NCI-H187 treated with DMSO at 0.1 percent for 48 hours (cell line): ENCODE data around the gene MYOM1.
A peak's percentile ranks its signal among the peaks of the same experiment; 100 is the strongest.
"Not testable (repeated sequence)": the region's sequence is repeated elsewhere in the genome, so short reads cannot be mapped to it uniquely, and the experiment has no call there.

Experiments
- DNase-seq: peaks from one replicate; lab custom pipeline; 2025; lab: John Stamatoyannopoulos, UW

The MYOM1 gene

DNA sequence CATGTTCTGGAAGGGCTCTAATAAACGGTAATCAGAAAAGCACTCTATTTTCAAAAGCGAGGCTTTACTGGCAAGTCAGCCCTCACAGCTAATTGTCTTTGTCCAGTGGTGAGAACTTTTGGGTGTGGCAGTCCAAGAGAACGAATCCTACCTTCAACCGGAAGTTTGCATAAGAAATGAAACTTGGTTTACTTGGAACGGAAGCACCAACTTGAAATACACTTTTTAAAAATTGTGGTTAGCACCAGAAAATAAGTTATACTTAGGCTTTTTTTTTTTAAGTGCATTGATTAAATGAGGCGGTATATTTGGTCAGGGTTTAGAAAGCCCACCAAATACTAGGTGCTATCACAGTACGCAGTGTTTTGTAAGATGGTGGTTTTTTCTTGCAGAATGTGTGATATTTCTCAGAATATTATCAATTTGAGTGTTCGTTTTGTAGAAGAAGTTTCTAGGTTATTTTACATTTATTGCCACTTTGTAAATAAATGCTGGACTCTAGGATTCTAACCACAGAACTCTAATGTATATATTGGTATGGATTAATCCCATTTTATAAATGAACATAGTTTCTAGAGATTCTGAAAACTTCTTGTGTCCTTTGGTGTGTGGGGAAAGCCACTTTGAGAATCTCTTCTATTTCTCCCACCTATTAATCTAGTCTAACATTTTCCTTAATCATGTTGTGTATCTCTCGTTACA is 29.0 kb upstream of the MYOM1 start:
- DNase-seq: no peak

DNA sequence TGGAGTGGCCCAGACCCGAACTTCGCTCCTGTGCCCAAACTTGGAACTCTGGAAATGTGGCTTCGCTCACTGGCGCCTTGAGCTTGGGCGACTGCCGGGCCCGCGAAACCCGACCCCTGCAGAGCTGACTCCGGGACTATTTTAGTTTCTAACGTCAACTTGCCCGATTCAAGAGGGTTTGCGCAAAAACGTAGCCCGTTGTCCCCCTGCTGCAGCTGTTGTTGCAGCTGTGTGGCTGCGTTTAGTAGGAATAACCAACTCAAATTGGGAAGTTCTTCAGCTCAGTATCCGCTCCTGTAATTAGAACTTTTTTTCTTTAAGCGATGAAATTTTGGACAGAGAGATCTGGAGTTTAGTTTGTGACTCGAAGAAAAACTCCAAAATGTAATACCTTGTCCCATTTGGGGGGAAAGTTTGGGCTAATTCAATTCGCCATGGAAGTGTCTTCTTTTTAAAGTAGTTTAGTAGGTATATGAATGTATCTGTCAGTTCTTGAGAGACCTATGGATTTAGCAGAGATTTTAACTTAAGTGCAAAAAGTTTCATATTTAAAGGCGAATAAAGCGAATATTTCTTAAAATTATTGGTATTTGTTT is 28.4 kb upstream of the MYOM1 start:
- DNase-seq: no peak

- peak; percentile 61 for DNase-seq
These were observed 27.7 kb upstream of the MYOM1 start, which contains the start of gene MYL12A for GRCh38 chr18:3247240-3248061. TSS of gene MYL12A (plus strand) at chr18:3247801. CDS start at chr18:3253248, 5,447 bp downstream.

DNA sequence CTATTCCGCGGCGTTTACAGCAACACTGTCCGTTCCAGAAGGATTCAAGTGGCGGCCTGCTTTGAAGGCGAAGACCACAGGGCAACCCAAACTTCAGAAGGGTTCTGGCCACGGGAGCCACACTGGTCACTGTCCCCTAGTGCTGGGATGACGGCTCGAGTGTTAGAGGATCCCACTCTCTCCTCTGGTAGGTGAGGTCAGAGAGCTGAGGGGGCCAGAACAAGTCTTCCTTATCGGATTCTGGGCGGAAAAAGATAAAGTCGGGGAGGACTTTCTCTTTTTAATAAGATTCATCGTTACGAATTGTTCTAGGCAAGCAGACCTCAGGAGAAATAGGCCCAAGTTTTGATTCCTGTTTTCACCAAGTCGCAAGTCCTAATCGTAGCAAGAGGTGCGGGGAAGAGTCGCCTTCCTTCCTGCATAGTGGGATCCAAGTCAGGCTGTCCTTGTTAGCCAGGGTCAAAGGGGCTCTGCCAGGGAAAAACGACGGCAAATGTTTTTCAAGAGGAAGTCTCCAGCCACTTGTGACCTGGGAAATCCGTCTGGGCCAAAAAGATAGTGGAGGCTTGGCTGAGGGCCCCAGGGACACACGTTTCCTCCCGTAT is 27.0 kb upstream of the MYOM1 start:
- DNase-seq: no peak

- no peak for DNase-seq
These were observed 26.3 kb upstream of the MYOM1 start for GRCh38 chr18:3245853-3246634.

DNA sequence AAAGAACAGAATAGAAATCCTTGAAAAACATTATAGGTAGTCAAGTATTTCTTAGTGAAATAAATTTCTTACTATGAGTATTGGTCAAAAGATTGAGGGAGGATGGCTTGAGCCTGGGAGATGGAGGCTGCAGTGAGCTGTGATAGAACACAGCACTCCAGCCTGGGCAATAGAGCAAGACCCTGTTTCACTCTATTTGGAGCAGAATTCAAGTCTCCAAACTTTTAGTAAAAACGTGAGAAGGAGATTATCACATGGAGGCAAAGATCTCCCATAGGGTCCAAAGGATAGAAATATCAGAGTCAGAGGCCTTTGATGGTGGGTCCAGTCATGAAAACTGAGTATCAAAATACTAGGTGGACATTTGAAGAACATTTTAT is 25.4 kb upstream of the MYOM1 start:
- no peak for DNase-seq

GRCh38 chr18:3238742-3239141 is 19.0 kb upstream of the MYOM1 start:
- DNase-seq: no peak

- no peak for DNase-seq
These were observed 16.7 kb upstream of the MYOM1 start for GRCh38 chr18:3236470-3236869.

- no peak for DNase-seq
These were observed 16.1 kb upstream of the MYOM1 start for GRCh38 chr18:3235846-3236245.

- DNase-seq: no peak
These were observed 14.7 kb upstream of the MYOM1 start for GRCh38 chr18:3234457-3234856.

DNA sequence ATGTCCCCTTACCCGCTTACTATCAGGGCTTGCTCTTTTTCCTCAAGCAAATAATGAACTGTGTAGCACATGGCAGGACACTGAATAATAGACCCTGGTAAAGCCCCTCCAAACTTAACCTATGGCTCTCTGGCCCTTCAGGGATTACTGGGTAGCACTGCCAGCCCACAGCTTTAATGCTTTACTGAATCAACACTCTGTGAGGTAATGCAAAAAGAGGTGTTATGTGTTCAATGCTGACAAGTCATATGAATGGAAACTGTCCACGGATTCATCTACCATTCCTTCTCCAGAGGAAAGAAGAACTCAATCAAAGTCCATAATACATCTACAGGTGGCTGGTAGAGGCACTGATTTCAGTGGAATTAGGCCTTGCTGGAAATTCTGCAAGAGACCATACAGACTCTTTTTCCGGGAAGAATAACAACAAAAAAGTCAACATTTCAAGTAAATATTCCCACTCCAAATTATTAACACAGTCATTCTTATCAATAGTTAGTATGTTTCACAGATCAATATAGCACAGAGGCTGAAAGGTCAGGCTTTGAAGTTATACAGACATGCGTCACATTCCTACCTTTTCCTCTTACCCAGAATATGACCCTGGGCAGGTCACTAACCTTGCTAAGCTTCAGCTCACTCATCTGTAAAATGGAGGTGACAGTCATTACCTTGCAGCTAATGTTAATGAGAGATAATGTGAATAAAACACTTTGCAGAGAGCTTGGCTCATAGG is 13.8 kb upstream of the MYOM1 start:
- DNase-seq: no peak

DNA sequence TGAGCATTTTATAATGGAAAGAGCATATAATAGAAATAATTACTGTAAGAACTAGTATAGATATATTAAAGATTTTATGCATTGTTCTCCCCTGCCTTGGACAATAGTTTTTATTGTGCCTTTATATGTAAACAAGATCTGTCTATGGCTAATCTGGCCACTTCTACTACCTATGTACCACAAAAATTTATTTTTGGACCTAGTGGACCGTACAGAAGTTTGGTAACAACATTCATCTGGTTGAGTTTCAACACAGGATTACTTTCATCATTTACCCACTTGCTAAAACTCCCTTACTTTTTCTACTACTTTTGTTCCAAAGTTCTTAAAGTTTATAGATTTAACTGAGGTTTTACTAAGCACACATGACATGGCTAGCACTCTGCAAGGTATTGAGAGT is 13.2 kb upstream of the MYOM1 start:
- DNase-seq: no peak

DNA sequence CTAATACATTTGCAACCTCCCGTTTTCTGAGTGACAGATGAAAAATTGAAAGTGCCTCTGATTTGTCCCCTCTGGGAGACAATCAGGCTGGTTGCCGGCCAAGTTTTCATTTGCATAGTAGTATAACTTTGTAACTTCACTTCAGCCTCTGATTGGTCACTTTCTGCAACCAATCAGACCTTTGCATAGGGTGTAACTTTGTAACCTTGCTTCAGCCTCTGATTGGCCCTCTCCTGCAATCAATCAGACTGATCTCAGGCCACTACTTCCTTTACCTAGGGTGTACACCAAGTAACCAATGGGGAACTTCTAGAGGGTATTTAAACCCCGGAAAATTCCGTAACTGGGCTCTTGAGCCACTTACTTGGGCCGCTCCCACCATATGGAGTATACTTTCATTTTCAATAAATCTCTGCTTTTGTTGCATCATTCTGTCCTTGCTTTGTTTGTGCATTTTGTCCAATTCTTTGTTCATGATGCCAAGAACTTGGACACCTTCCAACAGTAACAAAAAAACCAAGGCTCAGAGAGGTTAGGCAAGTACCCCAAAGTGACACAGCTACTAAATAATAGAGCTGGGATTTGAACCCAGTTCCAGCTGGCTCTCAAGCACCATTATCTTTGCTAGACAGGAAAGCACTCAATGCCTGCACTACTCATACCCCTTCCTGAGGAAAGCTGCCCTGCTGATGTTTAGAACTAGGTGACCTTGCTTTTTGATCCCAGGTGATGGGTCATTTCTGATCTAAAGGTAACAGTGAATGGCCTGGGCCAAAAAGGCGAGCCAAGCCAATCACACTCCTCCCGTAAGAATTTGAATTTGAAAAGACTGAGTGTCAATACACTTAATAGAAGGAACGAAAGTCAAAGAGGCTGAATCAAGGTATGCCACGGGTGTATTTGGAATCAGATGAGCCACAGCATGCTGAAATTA is 10.9 kb upstream of the MYOM1 start:
- no peak for DNase-seq

GRCh38 chr18:3226048-3226447 is 6.3 kb upstream of the MYOM1 start:
- DNase-seq: no peak

DNA sequence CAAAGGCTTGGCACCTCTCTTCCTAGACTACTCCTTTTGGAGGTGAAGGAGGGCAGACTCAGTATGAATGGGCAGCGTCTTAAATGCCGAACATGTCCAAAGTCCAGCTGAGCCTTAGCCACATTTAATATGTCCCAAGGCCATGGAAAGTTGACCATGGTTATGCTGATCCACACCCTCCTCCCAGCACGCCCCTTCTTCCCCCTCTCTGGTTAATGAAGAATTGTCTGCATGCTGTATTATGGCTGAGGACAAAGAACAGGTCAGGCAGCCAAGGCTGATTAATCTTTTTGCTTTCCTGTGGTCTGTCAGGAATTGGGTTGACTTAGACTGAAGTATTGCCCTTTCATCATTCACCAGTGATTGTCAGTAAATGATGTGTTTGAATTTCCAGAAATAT is 5.8 kb upstream of the MYOM1 start:
- DNase-seq: no peak

DNA sequence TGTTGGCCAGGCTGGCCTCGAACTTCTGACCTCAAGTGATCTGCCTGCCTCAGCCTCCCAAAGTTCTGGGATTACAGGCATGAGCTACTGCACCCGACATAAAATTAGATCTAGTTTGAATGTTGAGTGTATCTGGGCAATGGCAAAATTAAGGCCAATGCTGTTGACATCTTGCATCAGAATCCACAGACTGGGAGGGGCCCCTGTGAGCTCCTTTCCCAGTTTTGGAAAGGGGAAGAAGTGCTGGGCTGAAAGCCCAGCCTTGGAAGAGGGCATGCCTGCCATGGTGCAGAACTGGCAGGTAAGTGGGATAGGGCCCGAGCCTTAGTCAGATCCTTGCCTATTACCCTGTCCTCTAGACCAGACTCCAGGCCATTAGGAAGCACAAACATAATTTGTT is 4.5 kb upstream of the MYOM1 start:
- DNase-seq: no peak

DNA sequence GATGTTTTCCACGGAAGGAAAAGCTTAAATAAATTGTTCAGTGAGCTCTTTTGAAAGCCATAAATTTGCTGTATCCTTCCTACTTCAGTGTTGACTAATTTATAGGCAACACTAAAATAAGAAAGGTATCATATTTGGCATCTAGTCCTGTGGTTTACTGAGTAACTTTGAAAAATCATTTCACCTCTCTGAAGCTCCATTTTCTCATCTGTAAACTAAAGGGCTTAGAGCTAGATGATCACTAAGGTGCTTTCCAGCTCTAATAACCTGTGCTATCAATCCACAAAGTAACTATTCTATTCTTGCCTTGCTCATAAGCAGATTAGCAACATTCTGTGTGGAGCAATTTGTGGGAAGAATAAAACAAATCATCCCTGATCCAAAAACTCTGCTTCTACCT is 3.6 kb upstream of the MYOM1 start:
- DNase-seq: no peak

- DNase-seq: no peak
These were observed 1.7 kb upstream of the MYOM1 start for GRCh38 chr18:3221496-3221895.

DNA sequence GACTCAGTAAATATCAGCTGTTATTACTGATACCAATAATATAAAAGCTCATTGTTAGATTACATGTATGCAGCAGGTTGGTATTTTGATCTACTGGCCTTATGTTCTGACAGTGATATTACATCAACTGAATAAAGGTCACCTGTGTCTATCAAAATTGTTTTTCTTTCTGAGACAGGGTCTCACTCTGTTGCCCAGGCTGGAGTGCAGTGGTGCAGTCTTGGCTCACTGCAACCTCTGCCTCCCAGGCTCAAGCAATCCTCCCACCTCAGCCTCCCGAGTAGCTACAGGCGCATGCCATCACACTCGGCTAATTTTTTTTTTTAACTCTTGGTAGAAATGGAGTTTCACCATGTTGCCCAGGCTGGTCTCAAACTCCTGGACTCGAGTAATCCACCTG is 1.1 kb upstream of the MYOM1 start:
- DNase-seq: not testable (repeated sequence)

- DNase-seq: no peak
These were observed 532 bp downstream of the MYOM1 start for GRCh38 chr18:3219241-3219630.
